Fibroblast of lung (primary cell): ENCODE data around the gene EEFSEC.

Source experiments
- CTCF ChIP-seq, 2 donors: IDR thresholded peaks in 1 of 2; conservative IDR thresholded peaks in 1 of 2; 1 replicate in 1 of 2; 2 replicates in 1 of 2; pipeline ENCODE4 v1.5.1; 2011 to 2012; ENCODE audit warnings: low read length in 2 of 2, control low read depth in 1 of 2, inconsistent platforms in 1 of 2, low read depth in 1 of 2, mild to moderate bottlenecking in 1 of 2
- EZH2 ChIP-seq: IDR thresholded peaks from 2 replicates; pipeline ENCODE4 v1.5.1; 2012; ENCODE audit warnings: low read length, control low read depth, mild to moderate bottlenecking; ENCODE audit errors: missing control alignments

GRCh38 chr3:128438488-128439072, 285.3 kb downstream of the EEFSEC start:
- TF ChIP-seq CTCF (conservative IDR thresholded peaks at IDR 0.05 in 1 of 2, IDR thresholded peaks at IDR 0.05 in 1 of 2; ENCODE audit: low read depth in 1 of 2, low read length in 2 of 2) (peak; percentile 20 to 49), EZH2 (no peak)
